LNCAP (cell line): ENCODE results near the gene SMC1B.

Experiments used
- CTCF ChIP-seq: fragments of 450-650 bp; IDR thresholded peaks from 2 replicates; pipeline ENCODE4 v1.5.1; 2017; ENCODE audit warnings: mild to moderate bottlenecking

Gene SMC1B, protein sequence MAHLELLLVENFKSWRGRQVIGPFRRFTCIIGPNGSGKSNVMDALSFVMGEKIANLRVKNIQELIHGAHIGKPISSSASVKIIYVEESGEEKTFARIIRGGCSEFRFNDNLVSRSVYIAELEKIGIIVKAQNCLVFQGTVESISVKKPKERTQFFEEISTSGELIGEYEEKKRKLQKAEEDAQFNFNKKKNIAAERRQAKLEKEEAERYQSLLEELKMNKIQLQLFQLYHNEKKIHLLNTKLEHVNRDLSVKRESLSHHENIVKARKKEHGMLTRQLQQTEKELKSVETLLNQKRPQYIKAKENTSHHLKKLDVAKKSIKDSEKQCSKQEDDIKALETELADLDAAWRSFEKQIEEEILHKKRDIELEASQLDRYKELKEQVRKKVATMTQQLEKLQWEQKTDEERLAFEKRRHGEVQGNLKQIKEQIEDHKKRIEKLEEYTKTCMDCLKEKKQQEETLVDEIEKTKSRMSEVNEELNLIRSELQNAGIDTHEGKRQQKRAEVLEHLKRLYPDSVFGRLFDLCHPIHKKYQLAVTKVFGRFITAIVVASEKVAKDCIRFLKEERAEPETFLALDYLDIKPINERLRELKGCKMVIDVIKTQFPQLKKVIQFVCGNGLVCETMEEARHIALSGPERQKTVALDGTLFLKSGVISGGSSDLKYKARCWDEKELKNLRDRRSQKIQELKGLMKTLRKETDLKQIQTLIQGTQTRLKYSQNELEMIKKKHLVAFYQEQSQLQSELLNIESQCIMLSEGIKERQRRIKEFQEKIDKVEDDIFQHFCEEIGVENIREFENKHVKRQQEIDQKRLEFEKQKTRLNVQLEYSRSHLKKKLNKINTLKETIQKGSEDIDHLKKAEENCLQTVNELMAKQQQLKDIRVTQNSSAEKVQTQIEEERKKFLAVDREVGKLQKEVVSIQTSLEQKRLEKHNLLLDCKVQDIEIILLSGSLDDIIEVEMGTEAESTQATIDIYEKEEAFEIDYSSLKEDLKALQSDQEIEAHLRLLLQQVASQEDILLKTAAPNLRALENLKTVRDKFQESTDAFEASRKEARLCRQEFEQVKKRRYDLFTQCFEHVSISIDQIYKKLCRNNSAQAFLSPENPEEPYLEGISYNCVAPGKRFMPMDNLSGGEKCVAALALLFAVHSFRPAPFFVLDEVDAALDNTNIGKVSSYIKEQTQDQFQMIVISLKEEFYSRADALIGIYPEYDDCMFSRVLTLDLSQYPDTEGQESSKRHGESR

DNA sequence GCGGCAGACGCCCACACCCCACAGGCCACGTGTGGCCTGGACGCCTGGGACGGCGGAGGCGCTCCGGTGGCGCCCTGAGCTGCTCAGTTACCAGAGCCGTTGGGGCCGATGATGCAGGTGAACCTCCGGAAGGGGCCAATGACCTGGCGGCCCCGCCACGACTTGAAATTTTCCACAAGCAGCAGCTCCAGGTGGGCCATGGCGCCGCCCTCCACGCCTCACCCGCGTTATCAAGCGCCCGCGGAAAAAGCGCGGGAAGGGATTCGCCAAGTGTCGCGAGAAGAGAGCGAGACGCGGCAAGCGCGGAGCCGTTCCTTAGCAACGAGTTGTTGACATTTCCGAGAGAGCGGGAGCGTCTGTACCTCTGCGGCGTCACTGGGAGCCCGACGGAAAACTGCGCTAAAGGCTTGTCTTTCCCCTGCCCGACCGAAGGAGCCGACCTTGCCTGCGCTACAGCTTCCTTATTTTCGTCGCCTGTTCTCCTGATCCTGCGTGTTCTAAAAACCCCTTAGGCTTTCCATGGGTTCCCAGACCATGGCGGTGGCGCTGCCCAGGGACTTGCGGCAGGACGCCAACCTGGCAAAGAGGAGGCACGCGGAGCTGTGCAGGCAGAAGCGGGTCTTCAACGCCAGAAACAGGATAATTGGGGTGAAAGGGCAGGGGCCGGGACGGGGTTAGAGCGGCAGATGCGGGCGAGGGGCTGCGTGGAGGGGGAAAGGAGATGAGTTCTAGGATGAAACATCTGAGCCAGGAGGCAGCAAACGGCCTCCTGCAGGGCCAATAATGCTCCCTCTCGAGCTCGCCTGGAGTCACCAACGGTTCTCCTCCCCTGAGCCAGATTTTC, at the start of gene SMC1B, which contains the start of gene RIBC2:
Gene SMC1B, minus strand, starts transcription at position 232 of the 844 bp plus-strand sequence. Its CDS starts 32 bp downstream, at position 200.
Gene RIBC2, plus strand, starts transcription at position 326 of the 844 bp plus-strand sequence. Its CDS starts 194 bp downstream, at position 520.
- no peak for TF ChIP-seq CTCF

GRCh38 chr22:45462034-45462655, 48.7 kb upstream of the SMC1B start:
- no peak for TF ChIP-seq CTCF

GRCh38 chr22:45460288-45461109, 47.1 kb upstream of the SMC1B start:
- TF ChIP-seq CTCF: no peak

DNA sequence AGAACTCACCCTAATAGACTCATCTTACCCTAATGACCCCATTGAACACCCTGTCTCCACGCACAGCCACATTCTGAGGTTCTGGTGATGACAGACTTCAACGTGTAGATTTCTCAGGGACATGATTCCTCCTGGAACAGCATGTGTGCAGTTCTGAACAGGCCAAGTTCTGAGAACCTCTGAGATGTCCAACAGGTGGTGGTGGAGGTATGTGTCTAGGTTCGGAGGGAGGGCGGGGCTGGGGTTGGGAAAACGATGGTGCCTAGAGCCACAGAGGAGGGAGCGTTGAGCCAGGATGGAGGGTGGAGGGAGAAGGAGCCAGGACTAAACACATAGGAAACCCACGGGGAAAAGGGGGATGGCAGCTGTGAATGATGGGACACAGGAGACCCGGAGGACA, 45.8 kb upstream of the SMC1B start:
- no peak for TF ChIP-seq CTCF

GRCh38 chr22:45458532-45458931, 45.1 kb upstream of the SMC1B start:
- TF ChIP-seq CTCF: no peak

- TF ChIP-seq CTCF: no peak
Measured at GRCh38 chr22:45456811-45457210, 43.4 kb upstream of the SMC1B start.
